ENCODE results near the gene PGGHG.

GRCh38 chr11:316031-316701 is 27.2 kb downstream of the PGGHG start:
- TF ChIP-seq ZBTB7A (IDR thresholded peaks at IDR 0.05; ENCODE audit: low read depth) (no peak), EP300 (IDR thresholded peaks at IDR 0.05; ENCODE audit: borderline replicate concordance) (no peak), NFIC (IDR thresholded peaks at IDR 0.05) (no peak), CREB1 (IDR thresholded peaks at IDR 0.05; ENCODE audit: low read depth) (no peak), TEAD4 (IDR thresholded peaks at IDR 0.05) (no peak), TAF1 (IDR thresholded peaks at IDR 0.05; ENCODE audit: low read depth) (no peak), TCF12 (IDR thresholded peaks at IDR 0.05; ENCODE audit: low read depth) (no peak), FOXM1 (IDR thresholded peaks at IDR 0.05; ENCODE audit: borderline replicate concordance, low read depth) (no peak)
- TF ChIP-seq, protein P1, sequence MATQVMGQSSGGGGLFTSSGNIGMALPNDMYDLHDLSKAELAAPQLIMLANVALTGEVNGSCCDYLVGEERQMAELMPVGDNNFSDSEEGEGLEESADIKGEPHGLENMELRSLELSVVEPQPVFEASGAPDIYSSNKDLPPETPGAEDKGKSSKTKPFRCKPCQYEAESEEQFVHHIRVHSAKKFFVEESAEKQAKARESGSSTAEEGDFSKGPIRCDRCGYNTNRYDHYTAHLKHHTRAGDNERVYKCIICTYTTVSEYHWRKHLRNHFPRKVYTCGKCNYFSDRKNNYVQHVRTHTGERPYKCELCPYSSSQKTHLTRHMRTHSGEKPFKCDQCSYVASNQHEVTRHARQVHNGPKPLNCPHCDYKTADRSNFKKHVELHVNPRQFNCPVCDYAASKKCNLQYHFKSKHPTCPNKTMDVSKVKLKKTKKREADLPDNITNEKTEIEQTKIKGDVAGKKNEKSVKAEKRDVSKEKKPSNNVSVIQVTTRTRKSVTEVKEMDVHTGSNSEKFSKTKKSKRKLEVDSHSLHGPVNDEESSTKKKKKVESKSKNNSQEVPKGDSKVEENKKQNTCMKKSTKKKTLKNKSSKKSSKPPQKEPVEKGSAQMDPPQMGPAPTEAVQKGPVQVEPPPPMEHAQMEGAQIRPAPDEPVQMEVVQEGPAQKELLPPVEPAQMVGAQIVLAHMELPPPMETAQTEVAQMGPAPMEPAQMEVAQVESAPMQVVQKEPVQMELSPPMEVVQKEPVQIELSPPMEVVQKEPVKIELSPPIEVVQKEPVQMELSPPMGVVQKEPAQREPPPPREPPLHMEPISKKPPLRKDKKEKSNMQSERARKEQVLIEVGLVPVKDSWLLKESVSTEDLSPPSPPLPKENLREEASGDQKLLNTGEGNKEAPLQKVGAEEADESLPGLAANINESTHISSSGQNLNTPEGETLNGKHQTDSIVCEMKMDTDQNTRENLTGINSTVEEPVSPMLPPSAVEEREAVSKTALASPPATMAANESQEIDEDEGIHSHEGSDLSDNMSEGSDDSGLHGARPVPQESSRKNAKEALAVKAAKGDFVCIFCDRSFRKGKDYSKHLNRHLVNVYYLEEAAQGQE (IDR thresholded peaks at IDR 0.05; ENCODE audit: low read depth): no peak
